Epidermal melanocyte (primary cell): ENCODE data around the gene CPEB3.
"Not testable (repeated sequence)": the region's sequence is repeated elsewhere in the genome, so short reads cannot be mapped to it uniquely, and the experiment has no call there.

Experiments used
- DNase-seq: peaks from one replicate; pipeline ENCODE4 v3.0.0; 2011; ENCODE audit warnings: low spot score; ENCODE audit not compliant: insufficient read length

The CPEB3 gene

DNA sequence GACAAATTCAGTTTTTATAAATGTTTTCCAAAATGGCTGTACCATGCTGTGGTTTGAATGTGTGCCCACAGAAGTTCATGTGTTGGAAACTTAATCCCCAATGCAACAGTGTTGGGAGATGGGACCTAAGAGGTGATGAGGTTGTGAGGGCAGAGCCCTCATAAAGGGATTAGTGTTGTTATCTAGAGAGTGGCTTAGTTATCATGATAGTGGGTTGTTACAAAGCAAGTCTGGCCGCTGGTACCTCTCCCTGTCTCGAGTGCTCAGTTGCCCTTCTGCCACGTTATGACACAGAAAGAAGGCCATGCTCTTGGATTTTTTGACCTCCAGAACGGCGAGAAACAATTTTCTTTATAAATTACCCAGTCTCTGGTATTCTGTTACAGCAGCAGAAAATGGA lies 248.3 kb downstream of the CPEB3 start:
- DNase-seq: no peak

DNA sequence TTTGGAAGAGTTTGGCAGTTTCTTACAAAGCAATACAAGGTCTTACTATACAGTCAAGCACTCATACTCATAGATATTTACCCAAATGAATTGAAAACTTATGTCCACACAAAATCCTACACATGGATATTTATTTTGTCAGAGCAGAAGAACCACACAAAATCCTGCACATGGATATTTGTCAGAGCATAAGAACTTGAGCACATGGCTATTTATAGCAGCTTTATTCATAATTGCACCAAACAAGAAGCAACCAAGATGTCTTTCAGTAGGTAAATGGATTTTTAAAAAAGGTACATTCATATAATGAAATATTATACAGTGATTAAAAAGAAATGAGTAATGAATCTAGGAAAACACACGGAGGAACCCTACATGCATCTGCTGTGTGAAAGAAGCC lies 251.9 kb downstream of the CPEB3 start:
- DNase-seq: no peak

DNA sequence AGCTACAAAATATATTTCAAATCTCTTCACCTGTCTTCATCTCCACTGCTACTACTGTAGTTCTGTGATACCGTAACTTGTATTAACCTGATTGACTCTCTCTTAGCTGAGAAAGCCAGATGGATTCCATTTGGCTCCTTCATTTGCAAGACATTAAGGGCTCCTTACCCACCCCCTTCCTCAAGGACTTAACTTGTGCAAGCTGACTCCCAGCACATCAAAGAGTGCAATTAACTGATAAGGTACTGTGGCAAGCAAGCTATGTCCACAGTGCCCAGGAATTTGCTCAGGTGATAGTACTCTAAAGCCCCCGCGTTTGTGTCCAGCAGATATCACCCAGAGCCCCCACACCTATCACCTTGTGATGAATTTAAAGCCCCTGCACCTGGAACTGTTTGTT lies 257.8 kb downstream of the CPEB3 start:
- DNase-seq: not testable (repeated sequence)

DNA sequence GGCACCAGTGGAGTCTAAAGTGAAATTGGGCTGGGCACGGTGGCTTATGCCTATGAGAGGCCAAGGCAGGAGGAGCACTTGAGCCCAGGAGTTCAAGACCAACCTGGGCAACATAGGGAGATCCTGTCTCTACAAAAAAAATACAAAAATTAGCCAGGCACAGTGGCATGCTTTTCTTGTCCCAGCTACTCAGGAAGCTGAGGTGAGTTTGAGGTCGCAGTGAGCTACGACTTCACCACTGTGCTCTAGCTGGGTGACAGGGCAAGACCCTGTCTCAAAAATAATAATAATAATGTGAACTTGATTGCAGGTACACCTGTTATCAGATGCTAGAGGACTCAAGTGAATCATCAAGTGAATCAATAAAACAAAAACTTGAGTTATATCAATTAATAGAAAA lies 259.3 kb downstream of the CPEB3 start:
- no peak for DNase-seq

DNA sequence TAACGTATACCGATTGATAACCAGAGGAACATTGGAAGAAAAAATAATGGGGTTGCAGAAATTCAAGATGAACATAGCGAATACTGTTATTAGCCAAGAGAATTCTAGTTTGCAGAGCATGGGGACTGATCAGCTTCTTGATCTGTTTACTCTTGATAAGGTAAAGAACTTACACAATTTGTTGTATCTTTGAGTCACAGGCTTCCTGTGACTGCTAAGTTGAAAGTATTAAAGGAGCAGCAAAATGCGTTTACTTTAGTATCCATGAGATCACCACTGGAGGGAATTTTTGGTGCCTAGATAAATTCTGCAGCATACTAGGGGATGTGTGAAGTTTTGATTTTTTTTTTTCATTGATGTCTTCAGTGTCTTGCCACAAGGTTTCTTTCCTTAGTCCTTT lies 263.7 kb downstream of the CPEB3 start:
- DNase-seq: no peak

DNA sequence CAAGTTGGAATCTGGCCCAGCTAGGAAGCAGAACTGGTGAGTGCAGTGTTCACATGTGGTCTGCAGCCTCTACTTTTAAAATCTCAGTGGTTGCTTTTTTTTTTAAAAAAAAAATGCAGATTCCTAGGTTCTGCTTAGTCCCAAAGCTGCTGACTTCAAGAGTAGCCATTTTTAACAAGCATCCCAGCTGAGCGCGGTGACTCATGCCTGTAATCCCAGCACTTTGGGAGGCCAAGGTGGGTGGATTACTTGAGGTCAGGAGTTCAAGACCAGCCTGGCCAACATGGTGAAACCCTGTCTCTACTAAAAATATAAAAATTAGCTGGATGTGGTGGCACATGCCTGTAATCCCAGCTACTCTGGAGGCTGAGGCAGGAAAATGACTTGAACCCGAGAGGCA lies 265.5 kb downstream of the CPEB3 start:
- not testable (repeated sequence) for DNase-seq

DNA sequence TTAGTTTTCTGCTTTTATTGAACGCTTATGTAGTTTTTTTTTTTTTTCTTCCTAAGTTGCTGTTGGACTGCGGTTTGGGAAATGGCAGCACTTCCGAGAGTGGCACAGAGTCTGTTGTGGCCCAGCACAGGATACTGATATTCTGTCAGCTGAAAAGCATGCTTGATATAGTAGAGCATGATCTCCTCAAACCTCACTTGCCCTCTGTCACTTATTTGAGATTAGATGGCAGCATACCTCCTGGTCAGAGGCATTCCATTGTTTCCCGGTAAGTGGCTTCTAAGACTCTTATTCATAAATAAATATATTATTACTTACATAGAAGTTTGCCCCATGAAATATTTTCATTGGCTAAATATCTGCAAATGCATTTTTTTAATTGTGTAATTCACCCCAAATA lies 266.2 kb downstream of the CPEB3 start:
- no peak for DNase-seq

DNA sequence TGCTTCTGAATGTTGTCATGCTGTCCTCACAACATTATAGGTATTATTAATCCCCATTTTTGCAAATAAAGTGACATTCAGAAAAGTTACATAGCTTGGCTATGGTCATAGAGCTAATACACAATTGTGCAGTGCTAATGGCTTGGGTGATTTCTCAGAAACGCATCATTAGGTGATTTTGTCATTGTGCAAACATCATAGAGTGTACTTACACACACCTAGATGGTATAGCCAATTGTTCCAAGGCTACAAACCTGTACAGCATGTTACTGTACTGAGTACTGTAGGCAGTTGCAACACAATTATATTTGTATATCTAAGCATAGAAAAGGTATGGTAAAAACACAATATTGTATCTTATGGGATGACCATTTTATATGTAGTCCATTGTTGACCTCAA lies 276.3 kb downstream of the CPEB3 start:
- no peak for DNase-seq

DNA sequence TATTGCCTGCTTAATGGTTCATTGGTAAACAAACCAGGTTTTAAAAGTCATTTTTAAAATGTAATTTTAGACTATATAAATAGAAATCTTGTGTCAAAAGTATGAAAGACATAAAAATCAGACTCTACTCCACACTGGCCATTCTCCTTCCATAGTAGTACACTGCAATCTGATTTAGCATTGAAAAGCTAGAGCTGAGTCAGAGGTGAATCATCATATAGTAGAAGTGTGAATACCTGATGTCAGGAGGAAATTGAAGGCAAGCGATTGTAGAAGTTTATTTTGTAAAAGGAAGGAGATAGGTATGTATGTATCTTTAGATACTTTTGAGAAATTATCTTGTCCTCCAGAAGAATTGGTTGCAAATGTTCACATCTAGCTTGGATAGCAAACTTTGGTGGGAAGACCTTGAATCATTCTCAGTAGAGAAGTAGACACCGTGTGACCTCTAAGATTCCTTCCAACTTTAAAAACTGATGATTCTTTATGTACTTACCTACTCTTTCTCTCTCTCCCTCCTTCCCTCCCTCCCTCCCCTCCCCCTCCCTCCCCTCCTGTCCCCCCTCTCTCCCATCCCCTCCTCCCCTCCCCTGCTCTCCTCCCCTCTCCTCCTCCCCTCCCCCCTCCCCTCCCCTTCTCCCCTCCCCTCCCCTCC lies 279.2 kb downstream of the CPEB3 start:
- no peak for DNase-seq

DNA sequence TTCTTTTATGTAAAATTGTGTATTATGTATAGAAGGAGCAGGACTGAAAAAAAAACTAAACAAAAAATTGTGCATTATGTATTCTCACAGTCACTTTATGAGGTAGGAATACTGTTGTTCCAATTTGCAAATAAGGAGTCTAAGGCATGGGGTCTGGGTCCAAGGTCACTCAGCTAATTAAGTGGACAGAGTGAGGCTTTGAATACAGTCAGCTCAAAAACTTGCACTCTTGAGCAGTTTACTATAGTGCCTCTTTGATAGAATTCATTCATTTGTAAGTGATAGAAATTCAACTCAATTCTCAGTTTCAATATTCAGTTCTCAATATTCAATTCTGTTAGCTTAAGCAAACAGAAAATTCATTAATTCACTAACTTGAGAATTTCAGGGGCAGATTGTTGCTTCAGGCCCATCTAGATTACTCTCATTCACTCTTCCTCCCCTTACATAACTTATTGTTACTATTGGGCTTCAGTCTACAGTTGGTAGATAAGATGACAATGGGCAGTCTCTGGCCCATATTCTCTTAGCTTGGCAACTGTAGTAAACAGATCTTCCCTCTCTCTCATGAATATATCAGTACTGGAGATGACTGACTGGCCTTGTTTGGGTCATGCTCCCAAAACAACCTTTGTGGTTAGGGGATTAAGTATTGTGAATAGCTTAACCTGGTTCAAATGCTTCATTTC lies 280.7 kb downstream of the CPEB3 start:
- DNase-seq: no peak

DNA sequence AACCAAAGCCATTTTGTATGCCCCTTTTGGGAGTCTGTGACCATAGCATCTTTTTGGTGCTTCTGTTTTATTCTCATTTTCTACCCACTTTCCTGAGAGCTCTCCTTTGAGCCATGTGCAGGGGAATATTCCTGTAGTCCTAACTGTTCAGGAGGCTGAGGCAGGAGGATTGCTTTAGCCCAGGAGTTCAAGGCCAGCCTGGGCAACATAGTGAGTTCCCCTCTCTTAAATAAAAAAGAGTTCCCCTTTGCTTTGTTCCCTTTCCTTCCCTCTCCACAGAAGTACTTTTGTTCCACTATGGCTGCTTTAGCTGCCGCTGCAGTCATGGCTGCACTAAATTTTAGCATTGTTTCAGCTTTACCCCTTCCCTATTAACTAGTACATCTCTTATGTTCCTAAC lies 281.4 kb downstream of the CPEB3 start:
- DNase-seq: no peak

DNA sequence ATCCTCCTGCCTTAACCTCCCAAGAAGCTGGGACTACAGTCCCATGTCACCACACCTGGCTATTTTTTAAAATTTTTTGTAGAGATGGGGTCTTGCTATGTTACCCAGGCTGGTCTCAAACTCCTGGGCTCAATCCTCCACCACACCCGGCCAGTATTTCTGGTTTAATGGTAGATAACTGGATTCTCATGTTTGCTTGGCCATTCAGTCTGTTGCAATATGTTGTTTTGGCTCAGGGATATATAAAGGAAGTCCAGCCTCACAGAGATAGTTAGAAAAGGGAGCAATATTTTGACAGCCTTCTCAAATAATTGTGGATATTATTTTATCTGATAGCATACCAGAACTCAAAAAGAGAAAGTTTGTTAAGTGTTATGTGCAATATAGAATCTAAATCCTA lies 284.9 kb downstream of the CPEB3 start:
- DNase-seq: no peak

DNA sequence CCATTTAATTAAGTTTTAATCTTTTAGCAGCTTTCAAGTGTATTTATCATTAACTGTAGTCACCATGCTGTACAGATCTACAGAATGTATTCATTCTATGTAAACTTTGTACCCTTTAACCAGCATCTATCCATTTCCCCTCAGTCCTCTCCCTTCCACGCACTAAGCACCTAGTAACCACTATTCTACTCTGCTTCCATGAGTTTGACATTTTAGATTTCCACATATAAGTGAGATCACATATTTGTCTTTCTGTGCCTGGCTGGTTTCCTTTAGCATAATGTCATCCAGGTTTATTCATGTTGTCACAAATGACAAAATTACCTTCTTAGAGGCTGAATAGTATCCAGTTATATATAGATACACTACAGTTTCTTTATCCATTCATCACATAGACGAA lies 287.6 kb downstream of the CPEB3 start:
- no peak for DNase-seq

DNA sequence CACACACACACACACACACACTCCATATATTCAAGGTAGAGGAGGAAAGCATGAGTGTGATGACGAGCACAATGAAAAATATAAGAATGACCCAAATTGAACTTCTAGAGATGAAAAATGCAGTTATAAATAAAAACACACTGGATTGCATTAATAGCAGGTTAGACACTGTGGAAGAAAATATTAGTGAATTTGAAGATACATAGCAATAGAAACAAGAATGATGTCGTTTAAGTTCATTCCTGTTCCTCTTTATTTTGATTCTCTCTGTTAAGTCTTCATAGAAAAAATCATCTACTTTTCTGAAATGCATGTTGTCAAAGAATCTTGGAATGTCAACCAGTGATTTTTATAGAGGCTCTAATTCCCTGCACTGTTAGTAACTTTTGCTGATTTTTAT lies 288.9 kb downstream of the CPEB3 start:
- no peak for DNase-seq

DNA sequence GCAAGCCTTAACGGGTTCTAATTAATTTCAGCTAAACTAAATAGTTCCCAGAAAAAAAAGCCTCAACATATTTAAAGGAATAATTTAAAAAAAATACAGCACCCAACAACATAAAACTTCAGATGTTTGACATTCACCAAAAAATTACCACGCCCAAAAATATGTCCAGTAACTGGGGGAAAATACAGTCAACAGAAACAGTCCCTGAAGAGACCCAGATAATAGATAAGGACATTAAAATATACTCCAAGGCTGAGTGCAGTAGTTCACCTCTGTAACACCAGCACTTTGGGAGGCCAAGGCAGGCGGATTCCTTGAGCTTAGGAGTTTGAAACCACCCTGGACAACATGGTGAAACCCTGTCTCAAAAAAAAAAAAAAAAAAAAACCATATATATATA lies 289.3 kb downstream of the CPEB3 start:
- DNase-seq: no peak
